Embryonic facial prominence (tissue), 1 donor: Measurements from ENCODE around the gene BORCS6.

Experiments
- DNase-seq: peaks from one replicate; pipeline ENCODE4 v3.0.0-alpha.2; 2016; ENCODE audit errors: extremely low spot score

BORCS6 gene

GRCh38 chr17:8142158-8142886 lies 47.7 kb downstream of the BORCS6 start:
- DNase-seq = no peak

GRCh38 chr17:8141741-8142140 lies 48.2 kb downstream of the BORCS6 start:
- no peak for DNase-seq

GRCh38 chr17:8141045-8141444 lies 48.9 kb downstream of the BORCS6 start:
- no peak for DNase-seq

DNA sequence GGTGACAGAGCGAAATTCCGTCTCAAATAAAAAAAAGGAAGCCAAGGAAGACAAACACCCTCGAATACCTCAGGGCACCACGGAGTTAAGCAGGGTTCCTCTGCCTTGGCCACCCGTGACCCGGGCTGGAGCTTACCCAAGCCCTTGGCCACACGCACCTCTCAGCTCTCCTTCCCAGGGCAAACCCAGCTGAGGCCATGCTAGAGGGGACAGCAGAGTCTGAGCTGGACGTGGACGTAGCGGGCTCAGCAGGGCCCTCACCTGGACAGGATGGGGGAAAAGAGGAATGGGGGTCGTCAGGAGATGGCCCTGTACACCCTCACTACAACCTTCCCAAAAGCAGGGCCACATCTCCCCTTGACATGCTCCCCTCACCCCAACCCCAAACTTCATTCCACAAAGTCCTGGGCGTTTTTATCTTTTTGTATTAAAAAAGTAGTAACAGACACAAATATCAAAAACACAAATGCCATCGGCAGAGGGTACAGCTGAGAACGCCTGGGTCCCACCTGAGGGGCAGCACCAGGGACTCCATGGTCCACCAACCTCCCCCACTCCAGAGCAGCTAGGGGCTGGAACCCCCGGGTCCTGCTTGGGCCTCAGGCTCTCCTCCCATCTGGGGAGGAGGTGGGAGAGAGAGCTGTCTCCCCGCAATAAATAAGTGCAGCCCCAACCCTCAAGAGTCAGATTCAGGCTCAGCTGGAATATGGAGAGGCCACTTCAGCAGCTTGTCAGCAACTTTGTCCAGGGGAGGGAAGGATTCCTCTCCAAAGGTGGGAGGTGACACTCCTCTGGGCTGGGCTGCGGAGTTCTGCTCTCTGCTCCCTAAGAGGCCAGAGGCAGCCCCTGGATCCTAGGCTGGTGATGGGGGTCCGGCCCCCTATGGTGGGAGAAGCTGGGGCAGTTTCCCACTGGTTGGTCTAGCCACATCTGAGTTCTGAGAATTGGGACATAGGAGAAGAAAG lies 49.6 kb downstream of the BORCS6 start:
- DNase-seq = no peak

DNA sequence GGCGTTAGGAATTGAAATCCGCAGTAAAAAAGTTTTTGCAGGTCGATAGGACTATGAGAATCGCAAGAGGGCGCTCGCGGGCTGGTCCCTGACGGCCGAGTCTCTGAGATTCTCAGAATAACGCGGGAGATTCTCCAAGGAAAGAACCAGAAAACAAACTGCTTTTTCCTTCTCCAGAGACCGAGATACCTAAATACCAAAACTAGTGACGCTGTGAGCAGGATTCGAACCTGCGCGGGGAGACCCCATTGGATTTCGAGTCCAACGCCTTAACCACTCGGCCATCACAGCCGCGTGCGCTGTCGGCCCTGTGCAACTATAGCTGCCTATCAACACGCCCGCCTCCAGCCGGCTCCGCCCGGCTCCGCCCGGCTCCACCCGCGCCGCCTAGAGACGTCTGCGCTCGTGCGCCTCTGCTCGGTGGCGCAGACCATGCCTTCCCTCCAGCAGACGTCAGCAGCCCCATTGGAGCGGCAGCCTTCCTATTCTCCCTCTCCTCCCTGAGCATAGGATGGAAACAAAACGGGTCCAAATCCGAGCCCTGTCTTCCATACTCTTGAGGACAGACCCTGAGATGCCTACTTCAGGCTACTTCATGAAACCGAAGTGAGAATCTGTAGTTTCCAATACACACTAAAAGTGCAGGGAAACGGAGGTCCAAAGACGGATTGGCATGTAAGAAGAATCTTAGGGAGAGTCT lies 51.2 kb downstream of the BORCS6 start:
- peak; percentile 97 for DNase-seq

- DNase-seq = no peak
Measured at GRCh38 chr17:8138374-8138671, 51.7 kb downstream of the BORCS6 start.
